ENCODE data around the gene SLC10A7.
"Not testable (repeated sequence)": the region's sequence is repeated elsewhere in the genome, so short reads cannot be mapped to it uniquely, and the experiment has no call there.

The SLC10A7 gene

GRCh38 chr4:146359771-146360170 is 162.0 kb downstream of the SLC10A7 start:
- no peak for DNase-seq (ENCODE audit: low read depth in 2 of 2)

DNA sequence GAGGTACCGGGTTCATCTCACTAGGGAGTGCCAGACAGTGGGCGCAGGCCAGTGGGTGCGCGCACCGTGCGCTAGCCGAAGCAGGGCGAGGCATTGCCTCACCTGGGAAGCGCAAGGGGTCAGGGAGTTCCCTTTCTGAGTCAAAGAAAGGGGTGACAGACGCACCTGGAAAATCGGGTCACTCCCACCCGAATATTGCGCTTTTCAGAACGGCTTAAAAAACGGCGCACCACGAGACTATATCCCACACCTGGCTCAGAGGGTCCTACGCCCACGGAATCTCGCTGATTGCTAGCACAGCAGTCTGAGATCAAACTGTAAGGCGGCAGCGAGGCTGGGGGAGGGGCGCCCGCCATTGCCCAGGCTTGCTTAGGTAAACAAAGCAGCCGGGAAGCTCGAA is 171.6 kb downstream of the SLC10A7 start:
- DNase-seq (ENCODE audit: low read depth in 2 of 2) = not testable (repeated sequence)

- no peak for DNase-seq (ENCODE audit: low read depth in 2 of 2)
Observed at GRCh38 chr4:146349306-146349705, 172.4 kb downstream of the SLC10A7 start.

GRCh38 chr4:146347822-146348221 is 173.9 kb downstream of the SLC10A7 start:
- no peak for DNase-seq (ENCODE audit: low read depth in 2 of 2)

DNA sequence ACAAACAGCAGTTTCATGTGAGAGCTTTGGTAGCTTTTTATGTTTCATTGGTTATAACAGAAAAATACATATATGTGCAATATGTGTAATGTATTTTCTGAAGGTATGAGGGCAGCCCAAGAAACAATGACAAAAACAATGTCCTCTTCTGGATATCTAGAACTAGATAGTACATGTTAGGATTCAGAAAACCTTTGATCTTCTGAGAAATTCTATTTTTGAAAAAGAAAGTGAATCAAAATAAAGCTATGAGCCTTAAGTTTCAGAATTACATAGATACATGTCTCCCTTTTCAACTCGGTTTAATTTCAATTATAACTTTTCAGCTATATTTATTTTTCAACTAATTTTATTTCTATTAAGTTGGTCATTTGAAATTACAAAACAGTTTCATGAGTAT is 175.5 kb downstream of the SLC10A7 start:
- no peak for DNase-seq (ENCODE audit: low read depth in 2 of 2)

DNA sequence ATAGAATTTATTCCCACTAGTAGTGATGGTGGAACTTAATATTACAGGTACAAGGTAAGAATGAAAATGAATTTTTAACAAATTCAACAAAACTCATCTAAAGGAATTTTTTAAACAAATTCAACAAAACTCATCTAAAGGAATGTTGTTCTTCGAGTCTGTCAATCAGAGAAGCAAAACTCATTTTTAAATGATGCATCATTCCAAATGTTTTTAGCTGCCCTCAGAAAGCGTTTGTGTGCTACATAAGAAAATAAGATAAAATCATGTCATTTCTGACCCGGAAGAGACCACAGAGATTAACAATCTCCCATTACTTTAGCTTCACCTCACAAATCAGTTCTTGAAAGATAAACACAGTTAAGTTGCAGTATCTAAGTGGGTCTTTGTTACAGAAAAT is 178.0 kb downstream of the SLC10A7 start:
- no peak for DNase-seq (ENCODE audit: low read depth in 2 of 2)

DNA sequence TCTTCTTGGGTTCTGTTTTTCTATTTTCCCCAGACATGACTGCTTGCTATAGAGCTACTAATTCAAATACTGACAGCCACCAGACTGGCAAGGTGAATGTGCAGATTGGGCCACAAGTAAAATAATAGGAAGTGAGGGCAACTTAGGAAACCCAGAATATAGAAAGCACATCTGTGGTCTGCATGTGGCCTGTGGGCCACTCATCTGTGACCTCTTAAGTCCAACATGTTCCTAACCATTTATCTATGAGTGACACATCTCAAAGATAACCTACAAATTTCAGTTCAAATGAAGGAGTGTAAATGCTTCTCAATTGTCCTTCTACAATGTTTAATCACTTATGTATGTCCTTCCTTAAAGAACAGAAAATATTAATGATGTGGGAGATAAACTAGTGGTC is 178.5 kb downstream of the SLC10A7 start:
- DNase-seq (ENCODE audit: low read depth in 2 of 2) = no peak

DNA sequence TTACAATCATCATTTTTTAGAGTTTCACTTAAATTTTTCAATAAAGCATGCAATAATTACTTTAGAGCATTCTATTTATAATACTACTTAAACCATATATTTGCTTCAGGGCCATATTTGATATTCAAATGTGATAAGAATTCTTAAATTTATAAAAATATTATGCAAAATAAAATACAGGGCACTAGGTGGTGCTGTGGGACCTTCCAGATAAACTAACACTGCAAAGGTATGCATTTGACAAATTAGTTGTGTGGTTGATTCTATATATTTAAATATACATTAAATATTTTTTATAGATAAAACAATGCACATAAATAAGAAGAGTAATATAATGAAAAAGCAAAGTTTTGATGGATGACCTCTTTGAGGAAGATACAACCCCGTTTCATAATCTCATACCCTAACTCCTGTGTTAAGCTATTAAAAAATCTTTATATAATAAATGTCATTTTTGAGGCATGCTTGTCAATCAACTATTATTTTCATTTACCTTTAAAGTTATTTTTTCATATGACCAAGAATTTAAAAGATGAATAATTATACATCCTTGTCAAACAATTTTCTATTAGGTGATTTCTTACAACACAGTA is 179.0 kb downstream of the SLC10A7 start:
- DNase-seq (ENCODE audit: low read depth in 2 of 2) = no peak

- no peak for DNase-seq (ENCODE audit: low read depth in 2 of 2)
Observed at GRCh38 chr4:146340798-146341197, 180.9 kb downstream of the SLC10A7 start.

DNA sequence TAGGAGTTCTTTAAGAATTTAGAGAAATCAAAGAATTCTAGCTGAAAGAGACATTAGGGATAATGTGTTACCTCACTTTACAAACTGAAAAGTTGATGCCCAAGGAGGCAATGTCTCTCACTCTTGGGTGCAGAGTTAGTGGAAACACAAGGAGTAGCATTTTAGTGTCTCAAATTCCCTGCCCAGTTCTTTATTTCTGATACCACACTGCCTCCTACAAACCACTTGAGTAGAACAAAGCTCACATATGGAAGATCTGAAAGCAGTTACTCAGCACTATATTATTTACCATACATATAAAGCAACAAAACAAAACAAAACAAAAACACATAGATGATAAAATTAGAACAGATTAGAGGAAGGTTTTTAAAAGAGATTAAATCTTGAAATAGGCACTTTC is 183.2 kb downstream of the SLC10A7 start:
- no peak for DNase-seq (ENCODE audit: low read depth in 2 of 2)

DNA sequence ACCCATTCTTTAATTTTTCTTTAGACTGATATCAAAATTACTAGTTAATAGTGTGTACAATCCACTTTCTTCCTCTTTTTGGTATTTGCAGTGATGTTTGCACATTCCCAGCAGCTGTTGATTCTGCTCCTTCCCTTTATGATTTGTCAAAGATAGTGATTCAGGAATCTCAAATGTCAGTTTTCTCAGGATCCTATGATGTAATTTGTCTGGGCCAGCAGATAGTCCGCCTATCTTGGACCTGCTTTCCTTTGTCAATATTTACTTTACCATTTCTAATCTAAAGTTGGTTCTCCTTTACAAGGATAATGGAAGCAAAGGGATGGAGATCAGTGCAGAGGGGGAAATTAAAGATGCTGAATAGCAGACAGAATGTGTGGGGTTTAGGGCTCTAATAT is 185.3 kb downstream of the SLC10A7 start:
- DNase-seq (ENCODE audit: low read depth in 2 of 2) = no peak

GRCh38 chr4:146335763-146336409 is 185.9 kb downstream of the SLC10A7 start:
- no peak for DNase-seq (ENCODE audit: low read depth in 2 of 2)

DNA sequence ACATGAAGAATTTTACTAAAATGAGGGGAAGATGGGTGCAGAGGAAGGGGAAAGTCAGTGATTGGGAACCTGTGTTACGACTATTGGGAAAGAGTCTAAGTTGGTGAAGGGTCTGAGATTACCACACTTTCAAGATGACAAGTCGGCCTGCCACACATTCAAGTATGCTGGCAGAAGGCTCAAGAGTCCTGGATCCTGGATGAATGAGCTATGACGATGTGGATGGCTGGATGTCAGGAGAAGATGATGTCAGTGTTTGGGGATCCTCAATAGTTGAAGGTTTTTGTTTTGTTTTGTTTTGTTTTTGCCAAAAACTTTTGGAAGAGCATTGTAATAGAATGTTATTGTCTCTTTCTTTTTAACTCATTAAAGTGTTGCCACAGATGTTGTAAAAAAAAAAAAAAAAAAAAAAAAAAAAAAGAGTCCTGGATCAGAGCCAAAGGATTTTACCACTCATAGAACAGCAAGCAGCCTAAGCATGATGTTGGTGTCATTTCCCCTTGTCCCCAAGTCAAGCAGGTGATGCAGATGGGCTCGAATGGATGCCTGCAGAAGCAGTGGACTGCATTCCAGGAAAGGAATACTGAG is 186.8 kb downstream of the SLC10A7 start:
- no peak for DNase-seq (ENCODE audit: low read depth in 2 of 2)

DNA sequence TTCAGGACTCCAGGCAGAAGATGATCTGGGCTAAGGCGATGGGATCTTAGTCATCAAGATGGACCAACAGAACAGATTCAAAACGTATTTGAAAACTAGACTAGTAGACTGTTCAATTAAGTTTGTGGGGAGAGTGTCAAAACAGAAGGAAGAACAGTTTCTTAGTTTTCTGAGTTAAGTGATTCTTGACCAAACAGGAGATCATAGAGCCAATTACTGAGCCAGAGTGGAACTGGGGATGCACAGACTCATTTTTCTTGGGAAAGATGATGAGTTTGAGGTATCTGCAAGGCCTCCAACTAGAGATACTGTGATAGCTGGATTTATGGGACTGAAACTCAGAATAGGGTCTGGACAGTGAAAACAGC is 187.9 kb downstream of the SLC10A7 start:
- no peak for DNase-seq (ENCODE audit: low read depth in 2 of 2)

GRCh38 chr4:146333187-146333894 is 188.4 kb downstream of the SLC10A7 start:
- no peak for DNase-seq (ENCODE audit: low read depth in 2 of 2)

DNA sequence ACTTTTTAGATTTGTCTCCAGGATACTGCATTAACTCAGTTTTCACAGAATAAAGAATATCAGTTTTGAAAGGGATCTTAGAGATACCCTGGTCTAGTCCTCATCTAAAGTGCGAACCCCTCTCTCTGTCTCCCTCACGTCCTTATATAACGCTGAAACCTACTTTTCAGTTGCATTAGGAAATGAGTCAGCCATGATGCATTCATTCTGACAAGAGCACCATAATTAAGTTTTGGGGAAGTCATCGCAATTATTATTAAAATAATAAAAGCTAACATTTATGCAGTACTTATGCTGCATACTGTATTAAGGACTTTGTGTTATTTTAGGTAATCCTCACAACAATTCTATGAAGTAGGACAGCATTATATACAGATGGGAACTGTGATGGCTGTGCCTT is 191.3 kb downstream of the SLC10A7 start:
- no peak for DNase-seq (ENCODE audit: low read depth in 2 of 2)

DNA sequence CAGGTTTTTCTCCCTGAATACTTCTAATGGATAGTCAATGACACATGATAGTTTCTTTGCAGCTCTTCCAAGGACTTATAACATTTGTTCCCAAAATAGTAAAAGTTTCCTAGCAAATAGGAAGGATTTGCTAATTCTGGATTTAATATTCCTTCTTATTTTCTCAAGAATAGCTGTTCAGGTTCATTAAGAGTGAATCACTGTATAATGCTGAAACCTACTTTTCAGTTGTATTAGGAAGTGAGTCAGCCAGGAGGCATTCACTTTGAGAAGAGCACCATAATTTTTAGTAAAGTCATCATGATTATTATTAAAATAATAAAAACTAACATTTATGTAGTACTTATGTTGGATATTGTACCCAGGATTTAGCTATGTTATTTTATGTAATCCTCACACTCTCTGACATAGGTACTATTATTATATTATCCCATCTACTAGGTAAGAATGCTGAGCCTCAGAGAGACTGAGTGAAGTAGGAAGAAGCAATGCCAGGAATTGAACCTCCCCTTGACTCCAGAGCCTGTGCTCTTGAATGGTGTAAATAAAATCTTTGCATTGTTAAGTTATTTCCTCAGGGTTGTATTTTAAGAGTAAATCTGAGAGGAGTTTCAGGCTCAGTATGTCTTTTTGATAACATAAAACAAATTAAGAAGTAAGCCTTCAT is 192.6 kb downstream of the SLC10A7 start:
- DNase-seq (ENCODE audit: low read depth in 2 of 2) = no peak

- DNase-seq (ENCODE audit: low read depth in 2 of 2) = no peak
Observed at GRCh38 chr4:146327859-146328650, 193.7 kb downstream of the SLC10A7 start.

DNA sequence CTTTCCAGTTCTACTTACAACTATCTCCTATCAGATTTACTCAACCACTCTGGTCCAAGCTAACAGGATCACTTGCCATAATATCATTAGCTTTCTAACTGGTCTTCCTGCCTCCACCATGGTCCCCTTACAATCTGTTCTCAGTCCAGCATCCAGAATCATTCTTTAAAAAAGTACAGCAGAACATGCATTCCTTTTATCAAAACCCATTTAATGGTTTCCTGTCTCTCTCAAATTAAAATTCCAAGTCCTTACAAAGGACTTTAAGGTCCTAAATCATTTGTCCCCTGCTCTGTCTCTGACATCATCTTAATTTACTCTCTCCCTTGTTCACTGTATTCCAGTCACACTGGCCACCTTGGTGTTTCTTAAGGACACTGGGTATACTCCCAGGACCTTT is 202.8 kb downstream of the SLC10A7 start:
- DNase-seq (ENCODE audit: low read depth in 2 of 2) = no peak

GRCh38 chr4:146317783-146318182 is 204.0 kb downstream of the SLC10A7 start:
- no peak for DNase-seq (ENCODE audit: low read depth in 2 of 2)

DNA sequence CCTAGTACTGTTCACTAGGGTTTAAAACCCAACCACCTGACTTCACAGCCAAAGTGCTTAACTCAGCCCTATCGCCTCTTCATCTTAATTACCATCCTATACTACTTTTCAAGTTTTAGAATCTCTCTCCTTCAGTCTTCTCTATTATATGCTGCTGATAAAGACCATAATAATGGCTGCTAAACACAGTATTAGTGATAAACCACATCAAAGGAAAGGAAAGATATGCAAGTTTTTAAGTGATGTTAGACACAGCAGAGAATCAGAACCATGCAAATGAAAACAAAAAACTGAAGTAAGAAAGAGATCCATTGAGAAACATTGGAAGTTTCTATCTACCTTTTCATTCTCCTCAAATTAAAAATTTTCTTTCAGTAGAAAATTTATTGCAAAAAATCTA is 206.6 kb downstream of the SLC10A7 start:
- DNase-seq (ENCODE audit: low read depth in 2 of 2) = no peak

All from stimulated activated CD8-positive, alpha-beta memory T cell treated with anti-CD3 and anti-CD28 coated beads, Interleukin-7, amount 100 ng/mL, for 1 hour (primary cell).